OCI-LY3 (cell line): ENCODE data around the gene ABCD4.

Experiments
- H2AFZ ChIP-seq: fragments of 200-600, 300-600 bp; shearing (Covaris generic); 2 replicates; pipeline ENCODE4 v1.6.0; 2014; ENCODE audit warnings: antibody characterized with exemption, low read depth, low read length
- H3K27ac ChIP-seq: fragments of 200-600, 300-600 bp; sonication (generic); 2 replicates; pipeline ENCODE4 v1.5.1; 2014; ENCODE audit warnings: mild to moderate bottlenecking, low read length, moderate library complexity, mixed read lengths
- H3K27me3 ChIP-seq: fragments of 200-600, 300-600 bp; sonication (generic); 2 replicates; pipeline ENCODE4 v1.6.1; 2014; ENCODE audit warnings: low read depth, low read length, mixed read lengths
- H3K36me3 ChIP-seq: fragments of 200-600, 300-600 bp; sonication (generic); replicated peaks from 2 replicates; pipeline ENCODE3; 2014; ENCODE audit warnings: low read depth, low read length, mixed read lengths
- H3K4me1 ChIP-seq: fragments of 300-600, 200-600 bp; sonication (generic); 2 replicates; pipeline ENCODE4 v1.6.1; 2014; ENCODE audit warnings: low read length, mixed read lengths
- H3K4me2 ChIP-seq: fragments of 200-600, 300-600 bp; sonication (generic); 2 replicates; pipeline ENCODE4 v1.6.1; 2014; ENCODE audit warnings: low read length, mixed read lengths
- H3K4me3 ChIP-seq: fragments of 300-600, 200-600 bp; sonication (generic); 2 replicates; pipeline ENCODE4 v1.5.1; 2014; ENCODE audit warnings: antibody characterized with exemption, mild to moderate bottlenecking, low read length, moderate library complexity
- H3K79me2 ChIP-seq: fragments of 300-600, 200-600 bp; shearing (Covaris generic); 2 replicates; pipeline ENCODE4 v1.6.1; 2014; ENCODE audit warnings: mild to moderate bottlenecking, low read length, mixed read lengths
- H3K9ac ChIP-seq: fragments of 300-600, 200-600 bp; shearing (Covaris generic); 2 replicates; pipeline ENCODE4 v1.6.0; 2014; ENCODE audit warnings: mild to moderate bottlenecking, low read length, moderate library complexity
- H3K9me3 ChIP-seq: fragments of 200-600, 300-600 bp; shearing (Covaris generic); 2 replicates; pipeline ENCODE4 v1.6.1; 2014; ENCODE audit warnings: low read length, mixed read lengths; ENCODE audit not compliant: insufficient read depth
- H4K20me1 ChIP-seq: fragments of 200-600, 300-600 bp; sonication (generic); 2 replicates; pipeline ENCODE4 v1.6.1; 2016; ENCODE audit warnings: low read length, mixed read lengths; ENCODE audit not compliant: insufficient read depth
- CTCF ChIP-seq: fragments of 200-600, 300-600 bp; sonication (generic); IDR thresholded peaks from 2 replicates; pipeline ENCODE4 v1.5.1; 2014; ENCODE audit warnings: antibody characterized with exemption, low read length, low read depth
- EZH2phosphoT487 ChIP-seq: fragments of 200-600 bp; shearing (Covaris generic); IDR thresholded peaks from 2 replicates; pipeline ENCODE4 v1.6.1; 2018; ENCODE audit warnings: antibody characterized with exemption, mixed run types, low read depth

Gene ABCD4

GRCh38 chr14:74286736-74287135 is 16.0 kb downstream of the ABCD4 start:
- Histone ChIP-seq H3K9ac (no peak overlapping the region), H3K79me2 (no peaks in the 10 kb centered on the region), H3K27me3 (no peaks in the 10 kb centered on the region), H3K36me3 (peaks cover 25% of the 10 kb centered on the region), H3K27ac (no peak overlapping the region), H2AFZ (no peak overlapping the region), H3K4me1 (no peaks in the 10 kb centered on the region), H3K9me3 (no peaks in the 10 kb centered on the region), H3K4me3 (no peak overlapping the region), H3K4me2 (no peak overlapping the region), H4K20me1 (no peaks in the 10 kb centered on the region)
- TF ChIP-seq EZH2phosphoT487 = no peak
- no peak for TF ChIP-seq CTCF

DNA sequence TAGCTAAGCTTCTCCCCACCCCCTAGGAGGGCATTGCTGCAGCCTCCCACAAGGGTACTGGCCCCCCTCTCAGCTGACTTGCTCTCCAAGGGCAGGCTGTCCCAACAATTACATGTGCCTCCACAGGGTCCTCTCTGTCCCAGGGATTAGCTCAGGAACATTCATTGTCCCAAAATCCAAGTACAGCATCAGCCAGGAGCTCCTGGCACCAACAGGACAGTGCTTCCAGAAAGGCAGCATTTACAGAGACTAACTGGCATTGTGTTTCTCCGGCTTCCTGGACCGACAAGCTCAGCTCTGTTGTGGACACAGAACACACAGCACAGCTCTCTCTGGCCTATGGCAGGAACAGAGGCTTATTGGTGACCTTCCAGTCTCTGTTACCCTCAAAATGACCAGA is 21.7 kb downstream of the ABCD4 start:
- no peaks in the 10 kb centered on the region for H3K27me3 ChIP-seq
- H2AFZ ChIP-seq = no peak overlapping the region
- no peaks in the 10 kb centered on the region for H3K79me2 ChIP-seq
- no peak overlapping the region for H3K4me2 ChIP-seq
- H3K9me3 ChIP-seq = no peaks in the 10 kb centered on the region
- H3K36me3 ChIP-seq = peaks cover 8% of the 10 kb centered on the region
- TF ChIP-seq EZH2phosphoT487 (no peak), CTCF (no peak)
- no peak overlapping the region for H3K9ac ChIP-seq
- no peak overlapping the region for H3K27ac ChIP-seq
- H3K4me3 ChIP-seq = no peak overlapping the region
- no peaks in the 10 kb centered on the region for H3K4me1 ChIP-seq
- H4K20me1 ChIP-seq = no peaks in the 10 kb centered on the region

- Histone ChIP-seq H3K4me2 (no peak overlapping the region), H4K20me1 (no peaks in the 10 kb centered on the region), H3K27ac (no peak overlapping the region), H3K36me3 (peaks cover 2% of the 10 kb centered on the region), H3K27me3 (no peaks in the 10 kb centered on the region), H3K4me1 (no peaks in the 10 kb centered on the region), H2AFZ (no peak overlapping the region), H3K79me2 (no peaks in the 10 kb centered on the region), H3K4me3 (no peak overlapping the region), H3K9me3 (no peaks in the 10 kb centered on the region), H3K9ac (no peak overlapping the region)
- TF ChIP-seq EZH2phosphoT487 = no peak
- TF ChIP-seq CTCF = no peak
Observed at GRCh38 chr14:74278080-74278479, 24.7 kb downstream of the ABCD4 start.

DNA sequence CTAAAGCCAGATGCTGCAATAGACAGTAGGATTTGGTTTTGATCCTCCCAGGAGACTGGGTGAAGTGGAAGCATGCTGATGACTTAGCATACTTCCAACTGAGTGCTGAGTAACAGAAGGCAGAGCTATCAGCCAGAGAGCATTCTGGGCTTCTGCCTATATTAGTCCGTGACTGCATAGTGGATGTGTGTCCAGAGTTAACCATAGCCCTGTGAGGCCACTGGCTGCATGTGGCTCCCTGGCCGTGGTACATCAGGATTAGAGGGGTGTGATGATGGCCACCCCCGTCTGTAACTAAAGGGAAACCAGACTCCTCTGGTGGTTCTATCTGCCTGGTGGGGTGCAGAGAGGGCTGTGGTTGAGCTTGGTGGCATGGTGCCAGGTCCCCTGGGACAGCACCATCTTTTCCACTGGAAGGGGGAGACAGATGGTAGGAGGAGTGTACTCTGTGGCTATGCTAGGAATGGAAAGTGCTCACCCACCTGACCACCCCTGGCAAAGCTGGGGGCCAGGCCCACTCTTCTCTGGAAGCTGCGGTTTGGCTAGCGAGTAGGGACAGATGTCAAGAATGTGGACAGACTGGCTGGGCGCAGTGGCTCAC is 27.4 kb downstream of the ABCD4 start:
- Histone ChIP-seq H3K4me1 (no peaks in the 10 kb centered on the region), H3K79me2 (no peaks in the 10 kb centered on the region), H3K9ac (no peak overlapping the region), H3K4me2 (no peak overlapping the region), H3K27me3 (no peaks in the 10 kb centered on the region), H2AFZ (no peak overlapping the region), H3K4me3 (no peak overlapping the region), H3K36me3 (no peaks in the 10 kb centered on the region), H3K9me3 (no peaks in the 10 kb centered on the region), H3K27ac (no peak overlapping the region), H4K20me1 (no peaks in the 10 kb centered on the region)
- TF ChIP-seq EZH2phosphoT487 = no peak
- TF ChIP-seq CTCF = no peak
